ENCODE measurements around the gene FANK1.

GRCh38 chr10:126041804-126042231, 145.5 kb downstream of the FANK1 start:
- no peak for TF ChIP-seq SP1 (IDR thresholded peaks at IDR 0.05)
- TF ChIP-seq NFRKB (IDR thresholded peaks at IDR 0.05): no peak
- TF ChIP-seq FOXA1 (IDR thresholded peaks at IDR 0.05): no peak
- TF ChIP-seq FOXM1 (IDR thresholded peaks at IDR 0.05; ENCODE audit: borderline replicate concordance): no peak
- no peak for TF ChIP-seq HDGF (IDR thresholded peaks at IDR 0.05; ENCODE audit: borderline replicate concordance)
- no peak for TF ChIP-seq SUZ12 (IDR thresholded peaks at IDR 0.05)
- no peak for TF ChIP-seq ELF4 (IDR thresholded peaks at IDR 0.05)
- TF ChIP-seq BHLHE40 (IDR thresholded peaks at IDR 0.05; ENCODE audit: borderline replicate concordance): no peak
- TF ChIP-seq L3MBTL2 (conservative IDR thresholded peaks at IDR 0.05): no peak
- no peak for TF ChIP-seq PKNOX1 (IDR thresholded peaks at IDR 0.05)
- no peak for TF ChIP-seq TARDBP (IDR thresholded peaks at IDR 0.05)
- TF ChIP-seq CTBP1 (IDR thresholded peaks at IDR 0.05; ENCODE audit: borderline replicate concordance): no peak
- TF ChIP-seq FOXK2 (IDR thresholded peaks at IDR 0.05): no peak
